Mucosa of descending colon (tissue), 3 donors: Measurements from ENCODE around the gene ROMO1. TPM values are rescaled to one million over a fixed set of nuclear protein-coding genes. Genes with fewer than 3 reads are reported as not detected.
"Not testable (repeated sequence)": the region's sequence is repeated elsewhere in the genome, so short reads cannot be mapped to it uniquely, and the experiment has no call there.

Source experiments
- ATAC-seq: fragments of 200-7000 bp; cut with Tn5 transposase; one replicate; pipeline ENCODE4 v1.9.1; 2020; ENCODE audit warnings: mild to moderate bottlenecking, moderate library complexity
- DNase-seq, 3 donors: peaks; one replicate each; pipeline ENCODE4 v3.0.0-alpha.2; 2020
- H3K36me3 ChIP-seq: fragments of 200-600 bp; one replicate; pipeline ENCODE4 v1.8.0; 2021; ENCODE audit warnings: low read depth, mild to moderate bottlenecking
- H3K4me1 ChIP-seq: fragments of 200-600 bp; one replicate; pipeline ENCODE4 v1.8.0; 2021; ENCODE audit warnings: low read depth, mild to moderate bottlenecking
- H3K4me3 ChIP-seq: fragments of 200-600 bp; one replicate; pipeline ENCODE4 v1.8.0; 2021; ENCODE audit warnings: mild to moderate bottlenecking
- H3K9me3 ChIP-seq: fragments of 200-600 bp; one replicate; pipeline ENCODE4 v1.8.0; 2021; ENCODE audit warnings: mild to moderate bottlenecking
- CTCF ChIP-seq: fragments of 200-600 bp; IDR thresholded peaks from one replicate; pipeline ENCODE4 v1.8.0; 2022; ENCODE audit warnings: antibody characterized with exemption, mild to moderate bottlenecking
- intact Hi-C, 2 donors: fragments of 100-400 bp; cut with DNase I in 1 of 2; cut with micrococcal nuclease in 1 of 2; formaldehyde crosslinking; loops; one replicate each; pipeline versions ENCODE4 v1.11.0 to v1.11.1; 2022; cut with DNase I, micrococcal nuclease
- total RNA-seq, 3 donors: library from RNA; stranded (reverse); fragmentation: NEBNext Ultra II Directional in 2 of 3; extraction: Animal tissue kit (Norgen Biotek cat#: 25700) in 2 of 3; gene quantifications; one replicate each; pipeline versions ENCODE4 v1.2.1 to v1.2.4, GENCODE V29; 2021 to 2023
- donor health status: DM: no; HTN: no; CAD: no; lungs with moderate emphysema.
- donor health status: DM: no; HTN: no; CAD: no.
- donor health status: DM: no; HTN: yes; CAD: no.

Gene ROMO1
- total RNA-seq, 3 donors from 2014 or later = 112 to 147 (median 137) TPM

GRCh38 chr20:35699957-35700624 is 886 bp downstream of the ROMO1 start:
- DNase-seq = no peak
- no peak for TF ChIP-seq CTCF

GRCh38 chr20:35700625-35701148 is 1.5 kb downstream of the ROMO1 start:
- no peak for DNase-seq
- H3K4me1 ChIP-seq = peaks cover 19% of the 10 kb centered on the region
- ATAC-seq = no peak
- peaks cover 20% of the 10 kb centered on the region for H3K36me3 ChIP-seq
- intact Hi-C loops = no loop called here
- no peak overlapping the region for H3K4me3 ChIP-seq
- no peak for TF ChIP-seq CTCF
- H3K9me3 ChIP-seq = no peaks in the 10 kb centered on the region

More at GRCh38 chr20:35699957-35700624, 886 bp downstream of the ROMO1 start:
- peaks cover 19% of the 10 kb centered on the region for H3K4me1 ChIP-seq
- peak overlapping the region; percentile 93 for H3K4me3 ChIP-seq
- no peaks in the 10 kb centered on the region for H3K9me3 ChIP-seq
- intact Hi-C loops = no loop called here
- ATAC-seq = peak; percentile 20
- H3K36me3 ChIP-seq = peaks cover 14% of the 10 kb centered on the region

- H3K36me3 ChIP-seq = peaks cover 28% of the 10 kb centered on the region
- H3K9me3 ChIP-seq = no peaks in the 10 kb centered on the region
- ATAC-seq (no peak), DNase-seq (no peak)
- H3K4me3 ChIP-seq = no peak overlapping the region
- intact Hi-C loops = no loop called here
- peaks cover 19% of the 10 kb centered on the region for H3K4me1 ChIP-seq
- TF ChIP-seq CTCF = no peak
These were observed 3.0 kb downstream of the ROMO1 start for GRCh38 chr20:35702051-35702823.

DNA sequence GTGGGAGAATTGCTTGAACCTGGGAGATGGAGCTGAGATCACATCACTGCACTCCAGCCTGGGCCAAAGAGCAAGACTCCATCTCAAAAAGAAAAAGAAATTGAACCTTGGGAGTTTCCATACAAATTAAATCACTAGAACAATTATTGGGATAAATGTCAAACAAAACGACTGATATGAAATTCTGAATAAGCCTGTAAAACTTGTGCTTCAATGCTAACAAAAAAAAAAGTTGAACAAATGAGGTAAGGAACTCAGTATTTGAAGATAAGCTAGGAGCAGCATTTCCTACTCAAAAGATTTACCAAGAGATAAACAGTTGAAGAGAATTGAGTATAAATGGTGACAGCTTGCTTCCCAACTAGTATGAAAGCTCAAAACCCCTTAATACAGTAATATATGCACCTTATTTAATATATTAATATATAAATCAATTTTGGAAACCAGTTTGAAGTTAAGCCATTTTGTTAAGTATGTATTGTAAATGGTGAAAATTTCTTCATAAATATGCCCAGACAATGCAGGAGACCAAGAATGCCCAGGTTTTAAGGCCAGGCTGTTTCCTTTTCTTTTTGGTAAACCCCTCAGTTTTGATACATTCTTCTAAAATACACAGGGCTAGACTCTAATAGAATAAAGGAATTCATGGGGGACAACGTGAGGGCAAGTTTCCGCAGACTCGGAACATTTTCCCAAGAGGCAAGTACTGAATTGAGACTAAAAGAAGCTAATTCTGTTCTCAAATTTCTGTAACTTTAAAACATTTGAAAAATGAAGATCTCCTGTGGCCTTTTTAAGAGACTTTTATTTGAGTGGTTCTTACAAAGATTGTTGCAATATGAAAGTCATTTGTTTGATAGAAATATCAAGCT is 3.9 kb downstream of the ROMO1 start:
- no peaks in the 10 kb centered on the region for H3K9me3 ChIP-seq
- no peak overlapping the region for H3K4me3 ChIP-seq
- H3K4me1 ChIP-seq = peaks cover 19% of the 10 kb centered on the region
- DNase-seq (no peak), ATAC-seq (no peak)
- intact Hi-C loops = no loop called here
- H3K36me3 ChIP-seq = peaks cover 32% of the 10 kb centered on the region
- TF ChIP-seq CTCF = no peak

DNA sequence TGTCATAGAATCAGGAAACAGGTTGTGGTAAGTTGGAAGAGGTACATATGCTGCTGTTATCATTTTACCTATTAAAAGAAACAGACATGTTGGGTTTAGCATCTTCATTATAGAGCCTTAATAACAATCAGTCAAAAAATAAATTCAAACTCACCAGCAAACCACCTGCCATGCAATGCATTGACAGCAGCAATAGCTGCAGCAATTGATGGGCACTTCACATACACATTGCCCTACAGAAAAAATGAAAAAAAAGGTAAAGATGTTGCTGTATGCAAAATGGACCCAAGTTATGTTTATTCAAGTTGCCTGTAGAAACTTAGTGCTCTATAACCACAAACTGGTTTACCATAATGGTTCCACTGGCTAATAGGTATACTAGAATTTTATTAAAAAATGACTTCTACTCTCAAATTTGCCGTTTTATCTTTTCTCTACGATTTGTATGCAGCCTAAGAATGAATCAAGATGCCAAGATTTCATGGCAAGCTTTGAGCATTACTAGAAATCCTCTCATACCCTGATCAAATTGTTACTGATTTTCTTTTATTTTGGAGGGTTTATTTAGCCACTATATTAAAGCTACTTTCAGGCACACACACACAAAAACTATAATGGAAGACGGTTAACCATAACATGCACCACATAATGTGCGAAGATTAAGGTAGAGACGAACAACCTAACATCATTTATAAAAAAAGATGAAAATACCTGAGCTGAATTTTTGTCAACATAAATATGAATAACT is 5.5 kb downstream of the ROMO1 start:
- ATAC-seq (no peak), DNase-seq (no peak)
- Histone ChIP-seq H3K36me3 (peaks cover 34% of the 10 kb centered on the region), H3K9me3 (no peaks in the 10 kb centered on the region), H3K4me3 (no peak overlapping the region), H3K4me1 (peaks cover 14% of the 10 kb centered on the region)
- intact Hi-C loops = no loop called here
- no peak for TF ChIP-seq CTCF

GRCh38 chr20:35705894-35706293 is 6.7 kb downstream of the ROMO1 start:
- peaks cover 34% of the 10 kb centered on the region for H3K36me3 ChIP-seq
- H3K9me3 ChIP-seq, intact Hi-C loops, ATAC-seq, DNase-seq, H3K4me3 ChIP-seq, H3K4me1 ChIP-seq: not testable (repeated sequence)

DNA sequence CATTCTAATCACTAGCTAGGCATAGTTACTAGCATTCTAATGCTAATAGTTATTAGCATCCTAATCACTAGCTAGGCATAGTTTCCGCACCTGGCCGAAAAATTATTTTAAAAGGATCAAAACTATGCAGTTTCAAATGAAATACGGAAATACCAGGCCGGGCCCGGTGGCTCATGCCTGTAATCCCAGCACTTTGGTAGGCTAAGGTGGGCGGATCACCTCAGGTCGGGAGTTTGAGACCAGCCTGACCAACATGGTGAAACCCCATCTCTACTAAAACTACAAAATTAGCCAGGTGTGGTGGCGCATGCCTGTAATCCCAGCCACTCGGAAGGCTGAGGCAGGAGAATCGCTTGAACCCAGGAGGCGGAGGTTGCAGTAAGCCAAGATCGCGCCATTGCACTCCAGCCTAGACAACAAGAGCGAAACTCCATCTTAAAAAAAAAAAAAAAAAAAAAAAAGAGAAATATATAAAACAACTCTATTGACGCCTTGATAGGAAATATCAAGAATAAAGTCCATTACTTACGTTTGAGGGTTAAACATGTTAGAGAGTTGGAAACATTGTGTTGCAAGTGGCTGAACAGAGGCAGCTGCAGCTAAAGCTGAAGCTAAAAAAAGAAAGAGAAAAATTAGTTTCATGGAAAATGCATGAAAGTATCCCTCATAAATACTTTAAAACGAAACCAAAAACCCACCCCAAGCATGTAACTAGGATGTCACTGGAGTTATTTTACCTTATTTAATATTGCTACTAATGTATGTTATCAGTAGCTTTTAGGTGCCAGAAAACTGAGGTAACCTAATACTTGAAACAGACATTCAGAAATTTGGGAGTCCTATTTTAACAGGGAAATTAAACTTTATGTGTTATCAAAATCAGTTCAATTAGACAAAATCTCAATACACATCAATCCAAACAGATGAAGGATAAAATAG is 7.7 kb downstream of the ROMO1 start:
- H3K4me1 ChIP-seq = not testable (repeated sequence)

More for the DNA sequence above, 7.7 kb downstream of the ROMO1 start:
- peaks cover 34% of the 10 kb centered on the region for H3K36me3 ChIP-seq
- H3K4me3 ChIP-seq, H3K9me3 ChIP-seq, DNase-seq, intact Hi-C loops, ATAC-seq: not testable (repeated sequence)
